Vagina (tissue), 2 donors: Measurements from ENCODE around the gene ADGRE1.

ENCODE experiments used
- CTCF ChIP-seq, 3 experiments: fragments of 450-650 bp in 2 of 3; fragments of 200-600 bp in 1 of 3; sonication (generic) in 1 of 3; IDR thresholded peaks; one replicate each; pipeline ENCODE4 v1.5.1; 2017 to 2019; ENCODE audit warnings: antibody characterized with exemption in 3 of 3, mild to moderate bottlenecking in 2 of 3, moderate library complexity in 2 of 3
- POLR2A ChIP-seq, 2 donors: fragments of 450-650 bp; IDR thresholded peaks; one replicate each; pipeline ENCODE4 v1.6.1; 2017; ENCODE audit warnings: antibody characterized with exemption in 2 of 2, mild to moderate bottlenecking in 2 of 2, moderate library complexity in 2 of 2
- POLR2AphosphoS5 ChIP-seq, 2 donors: sonication (generic); formaldehyde crosslinking; IDR thresholded peaks; one replicate each; pipeline ENCODE4 v1.9.0; 2017; ENCODE audit warnings: antibody characterized with exemption in 2 of 2, mild to moderate bottlenecking in 2 of 2, low read depth in 1 of 2; ENCODE audit not compliant: insufficient read depth in 1 of 2

GRCh38 chr19:6862673-6863078, 24.7 kb upstream of the ADGRE1 start:
- TF ChIP-seq CTCF (IDR thresholded peaks at IDR 0.05) (peak; percentile 73 to 85 (median 83)), POLR2A (IDR thresholded peaks at IDR 0.05) (no peak), POLR2AphosphoS5 (IDR thresholded peaks at IDR 0.05; ENCODE audit: insufficient read depth in 1 of 2, low read depth in 1 of 2) (no peak)
